ENCODE data around the gene DDX1. TPM values are rescaled to one million over a fixed set of nuclear protein-coding genes. Genes with fewer than 3 reads are reported as not detected.

DDX1 gene
- total and polyA plus RNA-seq, 9 of the 15 experiments (the other 6 are each of a cell fraction or from before 2014, with no cell fraction given) = 116 to 277 (median 232) TPM

- no peak for TF ChIP-seq MGA (IDR thresholded peaks at IDR 0.05)
- TF ChIP-seq PBX2 (CRISPR knock-in tag; IDR thresholded peaks at IDR 0.05; ENCODE audit: low read depth) = no peak
- no peak for TF ChIP-seq PBX2 (tag; conservative IDR thresholded peaks at IDR 0.05; ENCODE audit: low read depth)
- no peak for TF ChIP-seq MEIS2 (IDR thresholded peaks at IDR 0.05; ENCODE audit: partially characterized antibody)
- no peak for TF ChIP-seq MLX (CRISPR knock-in tag; conservative IDR thresholded peaks at IDR 0.05)
- TF ChIP-seq NCOR1 (IDR thresholded peaks at IDR 0.05) = no peak
- TF ChIP-seq GTF2E2 (tag; IDR thresholded peaks at IDR 0.05) = no peak
- TF ChIP-seq FOXA1 (IDR thresholded peaks at IDR 0.05; ENCODE audit: borderline replicate concordance) = no peak
- no peak for TF ChIP-seq RBM34 (IDR thresholded peaks at IDR 0.05; ENCODE audit: borderline replicate concordance, insufficient read depth, low read length)
- TF ChIP-seq E2F6 (IDR thresholded peaks at IDR 0.05; ENCODE audit: borderline replicate concordance in 1 of 2, extremely low read depth in 1 of 2, insufficient read depth in 1 of 2, insufficient read length in 1 of 2, low read depth in 1 of 2, low read length in 1 of 2, poor library complexity in 1 of 2, severe bottlenecking in 1 of 2) = no peak
- TF ChIP-seq MCM5 (IDR thresholded peaks at IDR 0.05; ENCODE audit: low read depth) = no peak
- no peak for TF ChIP-seq CHCHD3 (CRISPR knock-in tag; IDR thresholded peaks at IDR 0.05)
Observed at GRCh38 chr2:15619938-15620337, 28.3 kb downstream of the DDX1 start (continued).

All from K562 (cell line).